Measurements from ENCODE around the gene SECISBP2L.
"Not testable (repeated sequence)": the region's sequence is repeated elsewhere in the genome, so short reads cannot be mapped to it uniquely, and the experiment has no call there.

The SECISBP2L gene

GRCh38 chr15:48993380-48993779, 52.9 kb downstream of the SECISBP2L start:
- DNase-seq (ENCODE audit: low read depth, low spot score) = no peak

GRCh38 chr15:48992545-48992944, 53.7 kb downstream of the SECISBP2L start:
- no peak for DNase-seq (ENCODE audit: low read depth, low spot score)

GRCh38 chr15:48992096-48992495, 54.1 kb downstream of the SECISBP2L start:
- no peak for DNase-seq (ENCODE audit: low read depth, low spot score)

- DNase-seq (ENCODE audit: low read depth, low spot score) = no peak
Observed at GRCh38 chr15:48989170-48989569, 57.1 kb downstream of the SECISBP2L start.

- DNase-seq (ENCODE audit: low read depth, low spot score) = no peak
Observed at GRCh38 chr15:48987142-48987541, 59.1 kb downstream of the SECISBP2L start.

GRCh38 chr15:48986240-48986639, 60.0 kb downstream of the SECISBP2L start:
- no peak for DNase-seq (ENCODE audit: low read depth, low spot score)

- DNase-seq (ENCODE audit: low read depth, low spot score) = no peak
Observed at GRCh38 chr15:48985516-48985915, 60.7 kb downstream of the SECISBP2L start.

- no peak for DNase-seq (ENCODE audit: low read depth, low spot score)
Observed at GRCh38 chr15:48984811-48985352, 61.4 kb downstream of the SECISBP2L start.

GRCh38 chr15:48984021-48984710, 62.1 kb downstream of the SECISBP2L start:
- no peak for DNase-seq (ENCODE audit: low read depth, low spot score)

GRCh38 chr15:48983300-48983699, 62.9 kb downstream of the SECISBP2L start:
- DNase-seq (ENCODE audit: low read depth, low spot score) = no peak

- DNase-seq (ENCODE audit: low read depth, low spot score) = no peak
Observed at GRCh38 chr15:48981941-48982340, 64.3 kb downstream of the SECISBP2L start.

GRCh38 chr15:48978638-48979037, 67.6 kb downstream of the SECISBP2L start:
- DNase-seq (ENCODE audit: low read depth, low spot score) = no peak

- DNase-seq (ENCODE audit: low read depth, low spot score) = no peak
Observed at GRCh38 chr15:48976444-48977088, 69.7 kb downstream of the SECISBP2L start.

- peak; percentile 43 for DNase-seq (ENCODE audit: low read depth, low spot score)
Observed at GRCh38 chr15:48975472-48976419, 70.5 kb downstream of the SECISBP2L start.

GRCh38 chr15:48974882-48975281, 71.4 kb downstream of the SECISBP2L start:
- DNase-seq (ENCODE audit: low read depth, low spot score) = no peak

- no peak for DNase-seq (ENCODE audit: low read depth, low spot score)
Observed at GRCh38 chr15:48972750-48973503, 73.3 kb downstream of the SECISBP2L start.

GRCh38 chr15:48970926-48971325, 75.3 kb downstream of the SECISBP2L start:
- not testable (repeated sequence) for DNase-seq (ENCODE audit: low read depth, low spot score)

GRCh38 chr15:48968066-48968465, 78.2 kb downstream of the SECISBP2L start:
- DNase-seq (ENCODE audit: low read depth, low spot score) = no peak

- DNase-seq (ENCODE audit: low read depth, low spot score) = no peak
Observed at GRCh38 chr15:48967336-48967735, 78.9 kb downstream of the SECISBP2L start.

GRCh38 chr15:48966595-48967301, 79.5 kb downstream of the SECISBP2L start:
- DNase-seq (ENCODE audit: low read depth, low spot score) = no peak

- no peak for DNase-seq (ENCODE audit: low read depth, low spot score)
Observed at GRCh38 chr15:48965972-48966371, 80.3 kb downstream of the SECISBP2L start.
